Natural killer cell (primary cell): ENCODE data around the gene CUX1. TPM values are rescaled to one million over a fixed set of nuclear protein-coding genes. Genes with fewer than 3 reads are reported as not detected.

Experiments
- ATAC-seq, 3 donors: fragments of 150-1000 bp in 2 of 3; fragments of 200-7000 bp in 1 of 3; cut with Tn5 transposase; 1 replicate in 1 of 3; 2 replicates in 2 of 3; pipeline ENCODE4 v1.10.0; 2021; ENCODE audit warnings: mild to moderate bottlenecking in 2 of 3, moderate library complexity in 2 of 3
- DNase-seq, 2 donors: peaks; one replicate each; pipeline versions ENCODE4 v3.0.0 to v3.0.0-alpha.2; 2013 to 2021; ENCODE audit warnings: mixed read lengths in 1 of 2
- H3K27ac ChIP-seq: one replicate; pipeline ENCODE4 v1.5.1; 2013; ENCODE audit warnings: mild to moderate bottlenecking, low read length
- H3K27me3 ChIP-seq: one replicate; pipeline ENCODE4 v1.6.1; 2013; ENCODE audit warnings: low read length; ENCODE audit not compliant: control insufficient read depth, insufficient read depth
- H3K36me3 ChIP-seq: one replicate; pipeline ENCODE4 v1.6.1; 2013; ENCODE audit warnings: low read length; ENCODE audit not compliant: control insufficient read depth, insufficient read depth
- H3K4me1 ChIP-seq: one replicate; pipeline ENCODE4 v1.6.1; 2013; ENCODE audit warnings: low read length; ENCODE audit not compliant: control insufficient read depth, insufficient read depth
- H3K4me3 ChIP-seq: one replicate; pipeline ENCODE4 v1.5.1; 2013; ENCODE audit warnings: low read length
- H3K9me3 ChIP-seq: one replicate; pipeline ENCODE4 v1.6.1; 2013; ENCODE audit warnings: low read length; ENCODE audit not compliant: control insufficient read depth, insufficient read depth
- H3K27ac Mint-ChIP-seq, 2 donors: one replicate each; pipeline ENCODE4 v1.8.0; 2022; ENCODE audit warnings: mild to moderate bottlenecking in 2 of 2, mixed read lengths in 2 of 2, moderate library complexity in 1 of 2
- H3K27me3 Mint-ChIP-seq, 2 donors: one replicate each; pipeline ENCODE4 v1.8.0; 2022; ENCODE audit warnings: low read depth in 2 of 2, mixed read lengths in 2 of 2
- H3K36me3 Mint-ChIP-seq: one replicate; pipeline ENCODE4 v1.8.0; 2022; ENCODE audit warnings: mixed read lengths
- H3K4me1 Mint-ChIP-seq, 2 donors: one replicate each; pipeline ENCODE4 v1.8.0; 2022; ENCODE audit warnings: mixed read lengths in 2 of 2
- H3K4me3 Mint-ChIP-seq: one replicate; pipeline ENCODE4 v1.8.0; 2022; ENCODE audit warnings: mild to moderate bottlenecking, moderate library complexity, mixed read lengths
- H3K9me3 Mint-ChIP-seq, 2 donors: one replicate each; pipeline ENCODE4 v1.8.0; 2022; ENCODE audit warnings: mixed read lengths in 2 of 2
- WGBS: methylation state at CpG from one replicate; pipeline ENCODE4 v1.1.7; 2013; ENCODE audit warnings: missing lambda C conversion rate; ENCODE audit not compliant: insufficient coverage; 5-methylcytosine and 5-hydroxymethylcytosine counted together
- intact Hi-C: fragments of 100-400 bp; cut with micrococcal nuclease; formaldehyde crosslinking; loops from one replicate; pipeline ENCODE4 v1.14.2; 2022
- total RNA-seq, 4 donors: library from RNA; stranded (reverse); fragments of 120-200 nt in 1 of 4; gene quantifications; one replicate each; pipeline versions ENCODE4 v1.2.3 to v1.2.4, GENCODE V29; 2013 to 2022
- TF ChIP-seq, protein P1 (sequence below): fragments of 200-600 bp; IDR thresholded peaks from one replicate; pipeline ENCODE4 v1.8.0; 2022; ENCODE audit warnings: antibody characterized with exemption

The CUX1 gene
- total RNA-seq, 3 donors from 2014 or later (not counting 1 experiment from before 2014, with no cell fraction given) = 59.8 to 77.4 (median 73.6) TPM

- H3K9me3 ChIP-seq = no peaks in the 10 kb centered on the region
- H3K4me3 ChIP-seq = no peak overlapping the region
- intact Hi-C loops = no loop called here
- Mint-ChIP-seq H3K4me1 (peaks cover 0 to 12% of the 10 kb centered on the region in 2 donors), H3K27me3 (no peaks in the 10 kb centered on the region), H3K27ac (no peak overlapping the region), H3K4me3 (no peak overlapping the region), H3K9me3 (no peaks in the 10 kb centered on the region), H3K36me3 (no peaks in the 10 kb centered on the region)
- 80% methylated on average over 6 of the region's 6 CpGs for WGBS
- TF ChIP-seq, protein P1, sequence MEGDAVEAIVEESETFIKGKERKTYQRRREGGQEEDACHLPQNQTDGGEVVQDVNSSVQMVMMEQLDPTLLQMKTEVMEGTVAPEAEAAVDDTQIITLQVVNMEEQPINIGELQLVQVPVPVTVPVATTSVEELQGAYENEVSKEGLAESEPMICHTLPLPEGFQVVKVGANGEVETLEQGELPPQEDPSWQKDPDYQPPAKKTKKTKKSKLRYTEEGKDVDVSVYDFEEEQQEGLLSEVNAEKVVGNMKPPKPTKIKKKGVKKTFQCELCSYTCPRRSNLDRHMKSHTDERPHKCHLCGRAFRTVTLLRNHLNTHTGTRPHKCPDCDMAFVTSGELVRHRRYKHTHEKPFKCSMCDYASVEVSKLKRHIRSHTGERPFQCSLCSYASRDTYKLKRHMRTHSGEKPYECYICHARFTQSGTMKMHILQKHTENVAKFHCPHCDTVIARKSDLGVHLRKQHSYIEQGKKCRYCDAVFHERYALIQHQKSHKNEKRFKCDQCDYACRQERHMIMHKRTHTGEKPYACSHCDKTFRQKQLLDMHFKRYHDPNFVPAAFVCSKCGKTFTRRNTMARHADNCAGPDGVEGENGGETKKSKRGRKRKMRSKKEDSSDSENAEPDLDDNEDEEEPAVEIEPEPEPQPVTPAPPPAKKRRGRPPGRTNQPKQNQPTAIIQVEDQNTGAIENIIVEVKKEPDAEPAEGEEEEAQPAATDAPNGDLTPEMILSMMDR = no peak
- H3K27ac ChIP-seq = no peak overlapping the region
- H3K36me3 ChIP-seq = no peaks in the 10 kb centered on the region
- no peak for DNase-seq
- no peaks in the 10 kb centered on the region for H3K27me3 ChIP-seq
- ATAC-seq = no peak
- peaks cover 5% of the 10 kb centered on the region for H3K4me1 ChIP-seq
Measured at GRCh38 chr7:102029616-102030015, 212.2 kb downstream of the CUX1 start.

DNA sequence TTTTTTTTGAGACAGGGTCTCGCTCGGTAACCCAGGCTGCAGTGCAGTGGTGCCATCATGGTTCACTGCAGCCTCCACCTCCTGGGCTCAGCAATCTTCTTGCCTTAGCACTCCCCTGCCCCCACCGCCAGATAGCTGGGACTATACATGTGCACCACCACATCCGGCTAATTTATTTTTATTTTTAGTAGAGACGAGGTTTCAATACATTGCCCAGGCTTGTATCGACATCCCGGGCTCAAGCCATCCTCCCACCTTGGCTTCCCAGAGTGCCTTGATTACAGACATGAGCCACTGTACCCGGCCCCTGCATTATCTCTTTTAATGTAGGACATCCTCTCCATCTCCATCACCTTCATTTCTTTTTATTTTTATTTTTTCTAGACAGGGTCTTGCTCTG, 213.3 kb downstream of the CUX1 start:
- Mint-ChIP-seq H3K9me3 (no peaks in the 10 kb centered on the region), H3K27ac (no peak overlapping the region), H3K27me3 (no peaks in the 10 kb centered on the region), H3K4me3 (no peak overlapping the region), H3K36me3 (no peaks in the 10 kb centered on the region), H3K4me1 (peaks cover 0 to 9% of the 10 kb centered on the region in 2 donors)
- WGBS = 89% methylated on average over 8 of the region's 8 CpGs
- DNase-seq = no peak
- H3K36me3 ChIP-seq = no peaks in the 10 kb centered on the region
- no peaks in the 10 kb centered on the region for H3K9me3 ChIP-seq
- no peak overlapping the region for H3K4me3 ChIP-seq
- TF ChIP-seq, protein P1 = no peak
- H3K27ac ChIP-seq = no peak overlapping the region
- no peak for ATAC-seq
- H3K27me3 ChIP-seq = no peaks in the 10 kb centered on the region
- H3K4me1 ChIP-seq = peaks cover 5% of the 10 kb centered on the region
- intact Hi-C loops = no loop called here

- ATAC-seq (no peak), DNase-seq (no peak)
- no peaks in the 10 kb centered on the region for H3K4me1 ChIP-seq
- Mint-ChIP-seq H3K4me1 (peaks cover under 1 to 5% of the 10 kb centered on the region in 2 donors), H3K27me3 (no peaks in the 10 kb centered on the region), H3K9me3 (no peaks in the 10 kb centered on the region), H3K36me3 (no peaks in the 10 kb centered on the region), H3K27ac (no peak overlapping the region), H3K4me3 (no peak overlapping the region)
- H3K4me3 ChIP-seq = no peak overlapping the region
- H3K27ac ChIP-seq = no peak overlapping the region
- H3K9me3 ChIP-seq = no peaks in the 10 kb centered on the region
- 95% methylated on average over 4 of the region's 5 CpGs for WGBS
- no peaks in the 10 kb centered on the region for H3K27me3 ChIP-seq
- TF ChIP-seq, protein P1 = no peak
- H3K36me3 ChIP-seq = no peaks in the 10 kb centered on the region
- intact Hi-C loops = no loop called here
Measured at GRCh38 chr7:102036958-102037357, 219.5 kb downstream of the CUX1 start.

DNA sequence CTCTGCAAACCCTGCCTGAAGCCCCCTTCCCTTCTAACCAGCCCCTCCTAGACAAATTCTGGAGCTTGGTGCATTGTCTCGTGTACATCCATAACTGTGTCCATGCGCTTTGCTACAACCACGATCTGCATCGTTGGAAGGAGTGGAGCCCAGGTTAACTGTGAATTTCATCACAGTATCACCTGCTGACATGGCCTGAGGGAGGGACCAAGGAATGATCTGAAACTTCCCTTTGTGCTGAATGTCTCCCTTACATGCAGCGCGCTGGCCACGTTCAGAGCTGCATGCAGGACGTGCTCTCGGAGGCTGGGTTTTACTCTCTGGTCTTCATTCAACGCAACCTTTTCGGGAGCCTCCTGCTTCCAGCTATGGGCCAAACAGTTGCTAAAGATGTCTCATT, 222.3 kb downstream of the CUX1 start:
- 98% methylated on average over 11 of the region's 11 CpGs for WGBS

More for the DNA sequence above, 222.3 kb downstream of the CUX1 start:
- Mint-ChIP-seq H3K4me3 (no peak overlapping the region), H3K27me3 (no peaks in the 10 kb centered on the region), H3K4me1 (peaks cover 12 to 19% of the 10 kb centered on the region in 2 donors), H3K36me3 (no peaks in the 10 kb centered on the region), H3K9me3 (no peaks in the 10 kb centered on the region), H3K27ac (no peak overlapping the region)
- intact Hi-C loops = no loop called here
- TF ChIP-seq, protein P1 = no peak
- Histone ChIP-seq H3K4me3 (no peak overlapping the region), H3K4me1 (peaks cover 4% of the 10 kb centered on the region), H3K9me3 (no peaks in the 10 kb centered on the region), H3K36me3 (no peaks in the 10 kb centered on the region), H3K27ac (no peak overlapping the region), H3K27me3 (no peaks in the 10 kb centered on the region)
- DNase-seq (no peak), ATAC-seq (no peak)
